ENCODE results near the gene GCG.

Gene GCG

GRCh38 chr2:162153608-162154224 lies 1.7 kb upstream of the GCG start:
- TF ChIP-seq ZFX (IDR thresholded peaks at IDR 0.05; ENCODE audit: borderline replicate concordance): no peak
- TF ChIP-seq CTCF (IDR thresholded peaks at IDR 0.05): peak; percentile 57
- H3K27ac ChIP-seq: no peak overlapping the region

- no peak for TF ChIP-seq CTCF (IDR thresholded peaks at IDR 0.05)
- no peak for TF ChIP-seq ZFX (IDR thresholded peaks at IDR 0.05; ENCODE audit: borderline replicate concordance)
- H3K27ac ChIP-seq: no peak overlapping the region
Measured at GRCh38 chr2:162149940-162150339, 2.1 kb downstream of the GCG start.

GRCh38 chr2:162149466-162149865 lies 2.6 kb downstream of the GCG start:
- no peak for TF ChIP-seq CTCF (IDR thresholded peaks at IDR 0.05)
- no peak for TF ChIP-seq ZFX (IDR thresholded peaks at IDR 0.05; ENCODE audit: borderline replicate concordance)
- no peak overlapping the region for H3K27ac ChIP-seq

- no peak overlapping the region for H3K27ac ChIP-seq
- no peak for TF ChIP-seq ZFX (IDR thresholded peaks at IDR 0.05; ENCODE audit: borderline replicate concordance)
- no peak for TF ChIP-seq CTCF (IDR thresholded peaks at IDR 0.05)
Measured at GRCh38 chr2:162148956-162149355, 3.1 kb downstream of the GCG start.

GRCh38 chr2:162143969-162144368 lies 8.1 kb downstream of the GCG start:
- H3K27ac ChIP-seq: no peak overlapping the region
- TF ChIP-seq ZFX (IDR thresholded peaks at IDR 0.05; ENCODE audit: borderline replicate concordance): no peak
- TF ChIP-seq CTCF (IDR thresholded peaks at IDR 0.05): no peak

GRCh38 chr2:162138310-162138709 lies 13.7 kb downstream of the GCG start:
- H3K27ac ChIP-seq: no peak overlapping the region
- no peak for TF ChIP-seq ZFX (IDR thresholded peaks at IDR 0.05; ENCODE audit: borderline replicate concordance)
- no peak for TF ChIP-seq CTCF (IDR thresholded peaks at IDR 0.05)

GRCh38 chr2:162127422-162127821 lies 24.6 kb downstream of the GCG start:
- no peak overlapping the region for H3K27ac ChIP-seq
- TF ChIP-seq CTCF (IDR thresholded peaks at IDR 0.05) (no peak), ZFX (IDR thresholded peaks at IDR 0.05; ENCODE audit: borderline replicate concordance) (no peak)
